Fibroblast of pulmonary artery (primary cell): ENCODE results near the gene ETV3L.

Experiments used
- DNase-seq: peaks from one replicate; pipeline ENCODE4 v3.0.0-alpha.2; 2010; ENCODE audit warnings: low read depth
- H3K4me3 ChIP-seq: replicated peaks from 2 replicates; pipeline ENCODE4 v1.5.1; 2011; ENCODE audit warnings: low read depth, mild to moderate bottlenecking, control low read depth, low read length, moderate library complexity
- CTCF ChIP-seq: IDR thresholded peaks from 2 replicates; pipeline ENCODE4 v1.5.1; 2011; ENCODE audit warnings: mild to moderate bottlenecking, control low read depth, low read length, inconsistent platforms; ENCODE audit errors: missing control alignments

ETV3L gene

GRCh38 chr1:157137408-157138219, 38.0 kb upstream of the ETV3L start:
- no peak for TF ChIP-seq CTCF
- DNase-seq = peak; percentile 38
- H3K4me3 ChIP-seq = peak overlapping the region; percentile 96

GRCh38 chr1:157137046-157137407, 37.4 kb upstream of the ETV3L start:
- peak overlapping the region; percentile 96 for H3K4me3 ChIP-seq
- peak; percentile 30 for DNase-seq
- TF ChIP-seq CTCF = no peak

GRCh38 chr1:157136133-157136532, 36.5 kb upstream of the ETV3L start:
- TF ChIP-seq CTCF = no peak
- H3K4me3 ChIP-seq = peak overlapping the region; percentile 96
- no peak for DNase-seq

- no peak overlapping the region for H3K4me3 ChIP-seq
- no peak for TF ChIP-seq CTCF
- DNase-seq = no peak
These were observed 36.0 kb upstream of the ETV3L start for GRCh38 chr1:157135646-157136045.

GRCh38 chr1:157135070-157135469, 35.5 kb upstream of the ETV3L start:
- DNase-seq = no peak
- H3K4me3 ChIP-seq = no peak overlapping the region
- no peak for TF ChIP-seq CTCF

GRCh38 chr1:157134442-157134841, 34.8 kb upstream of the ETV3L start:
- no peak overlapping the region for H3K4me3 ChIP-seq
- TF ChIP-seq CTCF = no peak
- DNase-seq = no peak

GRCh38 chr1:157133426-157133825, 33.8 kb upstream of the ETV3L start:
- TF ChIP-seq CTCF = no peak
- no peak overlapping the region for H3K4me3 ChIP-seq
- no peak for DNase-seq
